Erythroblast (primary cell): ENCODE data around the gene TM7SF3.
A peak's percentile ranks its signal among the peaks of the same experiment; 100 is the strongest.
"Not testable (repeated sequence)": the region's sequence is repeated elsewhere in the genome, so short reads cannot be mapped to it uniquely, and the experiment has no call there.

Source experiments
- DNase-seq, 2 experiments: peaks; one replicate each; lab custom pipeline; 2025; lab: John Stamatoyannopoulos, UW
- GATA1 ChIP-seq: IDR thresholded peaks from 2 replicates; pipeline ENCODE4 v1.6.1; 2011; ENCODE audit warnings: low read depth, mild to moderate bottlenecking, control low read depth, low read length, moderate library complexity
- POLR2A ChIP-seq: IDR thresholded peaks from 2 replicates; pipeline ENCODE4 v1.6.1; 2011; ENCODE audit warnings: mild to moderate bottlenecking, low read length

The TM7SF3 gene

DNA sequence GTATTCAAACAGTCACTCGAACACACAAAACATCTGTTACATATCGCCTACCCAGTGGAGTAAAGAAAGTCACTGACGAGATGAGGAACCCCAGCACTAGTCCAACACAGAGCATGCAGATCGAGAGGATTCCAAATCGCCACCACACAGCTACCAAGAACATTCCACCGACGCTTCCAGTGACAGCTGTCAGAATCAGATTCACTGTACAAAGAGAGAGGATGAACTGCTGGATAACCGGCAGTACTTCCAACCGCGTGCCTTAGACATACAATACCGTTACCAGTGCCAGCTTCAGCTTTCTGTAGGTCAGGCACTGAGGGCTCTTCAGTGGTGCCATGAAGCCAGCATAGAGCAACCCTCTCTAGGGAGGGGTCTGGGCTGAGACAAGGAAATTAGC is 34.5 kb downstream of the TM7SF3 start:
- DNase-seq, result no peak
- no peak for TF ChIP-seq POLR2A
- TF ChIP-seq GATA1, result no peak

DNA sequence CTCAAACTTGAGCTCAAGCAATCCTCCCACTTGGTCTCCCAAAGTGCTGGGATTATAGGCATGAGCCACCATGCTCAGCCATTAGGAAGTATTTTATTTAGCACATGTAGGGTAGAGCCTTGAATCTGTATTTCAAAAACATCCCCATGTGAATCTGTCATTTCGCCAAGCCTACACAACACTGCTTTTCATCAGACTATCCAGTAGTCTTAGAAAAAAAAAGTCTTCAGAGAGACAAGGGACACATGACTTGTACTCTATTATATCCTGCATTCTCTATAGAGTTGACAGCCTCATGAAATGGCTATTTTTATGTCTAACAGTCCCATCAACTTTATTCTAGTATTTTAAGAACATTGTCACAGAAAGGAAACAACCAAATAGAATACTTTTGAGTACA is 35.4 kb downstream of the TM7SF3 start:
- no peak for DNase-seq
- TF ChIP-seq GATA1, result no peak
- TF ChIP-seq POLR2A, result no peak

DNA sequence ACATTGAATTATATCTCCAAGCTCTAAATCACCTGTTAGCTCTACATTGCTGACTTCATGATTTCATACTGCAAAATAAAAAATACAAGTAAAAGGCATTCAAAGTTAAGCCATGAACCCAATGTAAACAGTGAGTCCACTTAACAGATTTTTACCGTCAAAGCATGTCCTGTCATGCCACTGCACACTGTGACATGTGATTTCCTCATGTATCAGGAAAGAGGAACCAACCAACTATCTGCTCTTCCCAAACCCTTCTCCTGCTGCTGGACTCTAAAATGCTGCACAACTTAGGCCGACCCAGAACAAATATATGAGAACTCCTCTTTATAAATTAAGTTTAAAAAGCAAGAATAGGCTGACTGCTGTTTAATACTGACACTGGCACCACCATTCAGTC is 37.5 kb downstream of the TM7SF3 start:
- DNase-seq, result no peak
- TF ChIP-seq POLR2A, result no peak
- no peak for TF ChIP-seq GATA1

DNA sequence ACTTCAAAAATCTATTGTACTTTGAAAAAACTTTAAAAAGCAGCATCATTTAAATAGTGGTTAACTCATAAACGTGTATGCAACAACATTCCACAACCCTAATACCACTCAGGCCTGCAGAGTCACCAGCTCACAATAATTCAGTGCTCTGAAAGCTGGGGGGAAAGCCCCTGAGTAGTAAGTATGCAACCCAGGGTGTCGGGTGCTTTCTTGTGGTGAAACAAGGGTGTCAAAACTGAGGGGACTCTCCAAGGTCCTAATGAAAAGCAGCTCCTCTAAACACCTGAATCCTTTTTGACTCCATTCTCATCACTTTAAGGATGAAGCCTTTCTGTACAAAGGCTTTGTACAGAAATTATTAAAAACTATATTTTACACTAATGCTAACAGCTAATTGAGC is 42.2 kb downstream of the TM7SF3 start:
- TF ChIP-seq GATA1 (no peak), POLR2A (no peak)
- no peak for DNase-seq

DNA sequence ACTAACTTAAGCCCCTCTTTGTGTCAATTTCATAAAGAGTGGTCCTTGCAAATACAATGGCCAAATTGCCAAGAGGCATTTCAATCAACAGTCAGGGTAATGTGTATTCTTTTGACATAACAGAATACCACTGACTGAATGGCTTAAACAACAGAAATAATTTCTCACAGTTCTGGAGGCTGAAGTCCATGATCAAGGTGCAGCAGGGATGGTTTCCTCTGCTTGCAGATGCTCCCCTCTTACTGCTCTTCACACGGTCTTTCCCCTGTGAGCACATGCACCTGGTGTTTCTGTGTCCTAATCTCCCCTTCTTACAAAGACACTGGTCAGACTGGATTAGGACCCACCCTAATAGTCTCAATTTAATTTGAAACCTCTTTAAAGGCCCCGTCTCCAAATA is 44.0 kb downstream of the TM7SF3 start:
- no peak for TF ChIP-seq POLR2A
- TF ChIP-seq GATA1, result no peak
- DNase-seq, result no peak

DNA sequence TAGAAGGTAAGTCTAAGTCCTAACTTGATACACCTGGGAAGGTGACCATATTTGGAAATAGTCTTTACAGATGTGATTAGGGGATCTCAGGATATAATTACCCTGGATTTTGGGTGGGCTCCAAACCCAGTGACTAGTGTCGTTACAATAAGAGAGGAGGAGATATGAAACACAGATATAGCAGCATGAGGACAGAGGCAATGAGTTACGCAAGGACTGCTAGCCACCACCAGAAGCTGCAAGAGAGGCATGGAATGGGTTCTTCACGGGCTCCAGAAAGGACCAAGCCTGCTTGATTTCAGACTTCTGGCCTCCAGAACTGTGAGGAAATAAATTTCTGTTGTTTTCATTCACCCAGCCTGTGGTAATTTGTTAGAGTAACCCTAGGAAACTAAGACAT is 47.3 kb downstream of the TM7SF3 start:
- peak; percentile 9 for DNase-seq
- TF ChIP-seq GATA1, result no peak
- no peak for TF ChIP-seq POLR2A

DNA sequence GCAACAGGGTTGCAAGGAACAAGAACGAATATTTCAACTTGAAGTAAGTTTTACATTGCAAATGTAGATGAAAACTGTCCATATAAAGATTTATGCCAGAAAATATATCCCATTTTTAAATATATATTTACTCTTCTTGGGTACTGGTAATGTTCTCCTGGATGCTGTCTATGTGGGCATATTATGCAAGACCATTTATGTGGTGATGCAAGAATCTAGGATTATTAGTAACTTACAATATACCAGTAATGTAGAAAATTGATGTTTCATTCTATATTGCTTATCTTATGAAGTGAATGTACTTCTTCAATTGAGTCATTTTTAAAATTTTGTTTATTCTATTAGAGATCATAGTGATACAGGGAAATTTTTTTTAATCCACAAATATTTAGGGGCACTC is 50.8 kb downstream of the TM7SF3 start:
- peak in 1 of 2 experiments; percentile 45 for DNase-seq
- TF ChIP-seq GATA1 (no peak), POLR2A (no peak)

DNA sequence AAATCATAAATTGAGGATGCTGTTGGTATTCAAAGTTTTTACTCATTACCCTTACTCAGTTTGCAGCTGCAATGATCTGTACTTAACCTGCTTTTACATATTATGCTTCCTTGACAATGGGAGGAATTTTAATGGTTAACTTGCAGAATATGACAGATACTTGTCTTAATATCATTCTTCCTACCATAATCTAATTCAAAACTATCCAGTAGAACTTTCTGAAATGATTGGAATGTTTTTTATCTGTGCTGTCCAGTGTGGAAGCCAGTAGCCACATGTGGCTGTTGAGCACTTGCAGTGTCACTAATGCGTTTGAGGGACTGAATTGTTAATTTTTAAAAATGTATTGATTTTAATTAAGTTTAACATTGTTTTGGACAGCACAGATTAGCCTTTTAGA is 52.4 kb downstream of the TM7SF3 start:
- no peak for DNase-seq
- TF ChIP-seq POLR2A (no peak), GATA1 (no peak)

DNA sequence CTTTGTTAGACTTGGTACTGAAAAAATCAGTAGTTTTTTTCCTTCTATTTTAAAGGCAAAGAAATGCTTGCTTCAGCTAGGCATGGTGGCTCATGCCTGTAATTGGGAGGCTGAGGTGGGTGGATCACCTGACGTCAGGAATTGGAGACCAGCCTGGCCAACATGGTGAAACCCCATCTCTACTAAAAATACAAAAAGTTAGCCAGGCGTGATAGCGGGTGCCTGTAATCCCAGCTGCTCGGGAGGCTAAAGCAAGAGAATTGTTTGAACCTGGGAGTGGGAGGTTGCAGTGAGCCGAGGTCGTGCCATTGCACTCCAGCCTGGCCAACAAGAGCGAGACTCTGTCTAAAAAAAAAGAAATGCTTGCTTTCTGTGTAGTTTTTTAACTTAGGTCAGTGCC is 52.8 kb downstream of the TM7SF3 start:
- not testable (repeated sequence) for DNase-seq

DNA sequence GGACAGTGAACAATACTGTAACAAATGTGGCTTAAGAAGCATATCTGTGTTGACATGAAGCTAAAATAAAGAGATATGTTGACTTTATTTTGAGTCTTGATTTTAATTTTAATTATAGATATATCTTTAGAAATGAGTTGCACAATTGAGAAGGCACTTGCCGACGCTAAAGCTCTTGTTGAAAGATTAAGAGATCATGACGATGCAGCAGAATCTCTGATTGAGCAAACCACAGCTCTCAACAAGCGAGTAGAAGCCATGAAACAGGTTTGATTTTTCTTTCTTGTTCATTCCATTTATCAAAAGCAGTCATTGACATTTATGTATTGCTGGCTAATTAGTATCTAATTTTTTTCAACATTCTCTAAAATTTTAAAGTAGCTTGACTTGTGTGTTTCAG is 60.2 kb downstream of the TM7SF3 start:
- no peak for TF ChIP-seq GATA1
- TF ChIP-seq POLR2A, result no peak
- no peak for DNase-seq

DNA sequence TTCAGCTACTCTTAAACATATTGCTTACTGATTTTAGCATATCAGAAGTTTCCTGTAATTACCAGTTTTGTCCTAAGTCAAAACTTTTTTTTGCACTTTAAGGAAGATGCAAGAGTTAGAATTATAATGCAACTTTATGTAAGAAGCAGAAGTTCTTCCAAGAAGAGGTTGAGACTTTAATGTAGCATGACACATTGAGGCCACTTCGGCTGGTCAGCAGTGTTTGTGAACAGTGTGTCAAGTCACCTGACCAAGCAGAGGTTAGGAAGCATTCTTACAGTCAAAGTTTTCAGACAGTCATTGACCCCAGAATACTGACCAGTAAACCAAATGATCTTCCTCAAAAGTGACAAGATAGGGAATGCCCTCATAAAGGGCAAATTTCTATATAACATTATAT is 60.7 kb downstream of the TM7SF3 start:
- TF ChIP-seq POLR2A (no peak), GATA1 (no peak)

DNA sequence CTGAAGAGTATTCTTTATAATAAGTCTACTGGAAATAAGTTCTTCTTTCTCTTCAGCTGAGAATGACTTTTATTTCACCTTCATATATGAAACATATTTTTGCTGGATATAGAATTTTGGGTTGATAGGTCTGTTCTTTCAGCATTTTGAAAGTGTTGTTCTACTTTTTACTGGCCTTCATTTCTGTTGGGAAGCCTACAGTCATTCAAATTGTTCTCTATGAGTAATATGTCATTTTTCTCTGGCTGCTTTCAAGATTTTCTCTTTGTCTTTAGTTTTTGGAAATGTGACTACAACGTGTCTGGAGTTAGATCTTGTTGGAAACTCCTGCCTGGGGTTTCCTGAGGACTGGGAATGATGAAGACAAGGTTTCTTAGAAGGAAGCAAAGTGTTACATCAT is 65.9 kb downstream of the TM7SF3 start:
- DNase-seq, result no peak

More for the DNA sequence above, 60.7 kb downstream of the TM7SF3 start:
- peak; percentile 3 to 28 for DNase-seq

DNA sequence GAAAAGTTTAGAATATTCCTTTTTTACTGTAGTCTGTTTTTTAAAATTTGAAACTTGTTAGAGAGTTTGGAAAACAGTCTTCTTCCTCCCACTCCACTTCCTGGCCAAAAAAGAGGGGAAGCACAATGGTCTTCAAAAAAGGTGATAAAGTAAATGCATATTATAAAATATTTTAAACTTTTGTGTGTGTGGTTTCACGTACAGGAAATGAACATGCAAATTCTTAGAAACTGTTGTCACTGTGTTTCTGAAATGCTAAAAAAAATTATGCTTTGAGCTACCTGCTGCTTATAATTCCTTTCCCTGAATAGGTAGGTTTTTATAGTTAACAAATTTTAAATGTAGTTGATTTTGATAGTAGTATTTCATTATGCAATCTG is 73.0 kb downstream of the TM7SF3 start:
- DNase-seq, result peak; percentile 33 to 53
- TF ChIP-seq POLR2A (no peak), GATA1 (no peak)

More for the DNA sequence above, 65.9 kb downstream of the TM7SF3 start:
- no peak for TF ChIP-seq GATA1
- TF ChIP-seq POLR2A, result no peak

DNA sequence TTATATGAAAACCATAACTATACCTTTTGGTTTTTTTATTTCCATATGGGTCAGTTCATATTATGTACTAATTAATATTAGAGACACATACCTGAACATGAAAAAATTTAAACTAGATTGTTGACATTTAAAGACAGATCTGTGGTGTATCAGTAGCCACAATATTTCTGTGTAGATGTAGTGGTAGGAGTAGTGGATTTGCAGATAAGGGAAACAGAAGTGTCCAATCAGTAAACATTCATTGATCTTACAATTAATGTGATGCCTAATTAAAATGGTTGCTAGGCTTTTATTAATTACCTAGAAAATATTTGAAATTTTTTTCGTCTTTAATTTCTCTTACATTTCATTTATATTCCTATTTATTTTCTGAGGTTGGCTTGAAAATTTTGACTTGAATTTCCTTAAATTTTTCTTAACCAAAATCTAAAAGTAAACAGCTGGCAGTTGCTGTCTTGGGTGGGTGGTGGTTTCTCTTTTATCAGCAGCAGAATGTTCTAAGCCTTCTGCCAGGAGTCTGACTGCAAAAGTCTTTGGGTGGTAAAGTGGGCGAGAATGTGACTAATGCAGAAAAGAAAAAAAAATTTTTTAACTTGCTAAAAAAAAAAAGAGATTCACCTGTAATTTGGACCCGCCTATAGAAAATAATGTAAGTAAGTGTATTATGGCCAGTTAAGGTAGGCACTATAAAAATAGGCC is 73.5 kb downstream of the TM7SF3 start:
- DNase-seq, result peak; percentile 78 to 83
- TF ChIP-seq POLR2A (peak; percentile 51), GATA1 (no peak)

DNA sequence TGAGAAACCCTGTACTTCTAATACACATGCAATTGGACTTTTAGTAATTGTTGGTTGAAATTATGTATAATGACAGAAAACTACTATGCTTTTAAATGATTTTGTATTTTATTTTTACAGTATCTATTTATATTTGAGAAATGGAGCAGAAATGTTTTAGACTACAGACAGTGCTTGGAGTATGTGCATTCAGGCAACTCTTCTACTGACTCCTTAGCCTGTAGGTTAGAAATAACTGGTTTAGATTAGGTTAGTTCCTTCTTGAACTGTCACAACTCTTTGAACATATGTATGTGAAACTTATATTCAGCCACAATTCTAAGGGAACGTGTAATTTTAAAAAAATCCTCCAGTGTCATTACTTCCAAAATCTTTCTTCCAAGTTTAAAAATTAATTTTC is 74.2 kb downstream of the TM7SF3 start:
- no peak for TF ChIP-seq POLR2A
- TF ChIP-seq GATA1, result no peak
- DNase-seq, result peak; percentile 39 to 53
